PFSK-1 (cell line): ENCODE data around the gene SPTLC2.

ENCODE experiments used
- FOXP2 ChIP-seq: optimal IDR thresholded peaks from 2 replicates; pipeline ENCODE3; 2011; ENCODE audit warnings: borderline replicate concordance, control low read depth, inconsistent platforms; ENCODE audit not compliant: insufficient read depth; ENCODE audit errors: extremely low read length, extremely low read depth
- POLR2AphosphoS5 ChIP-seq: IDR thresholded peaks from 2 replicates; pipeline ENCODE4 v1.6.1; 2012; ENCODE audit warnings: low read depth, mild to moderate bottlenecking, control low read depth, low read length, moderate library complexity
- REST ChIP-seq, 2 experiments: IDR thresholded peaks; 2 replicates each; pipeline versions ENCODE4 v1.6.1 to v1.8.0; 2011 to 2012; ENCODE audit warnings: low read depth in 2 of 2, low read length in 2 of 2, control low read depth in 1 of 2, inconsistent platforms in 1 of 2, mild to moderate bottlenecking in 1 of 2, moderate library complexity in 1 of 2; ENCODE audit not compliant: insufficient read depth in 1 of 2
- SIN3A ChIP-seq: IDR thresholded peaks from 2 replicates; pipeline ENCODE4 v1.6.1; 2012; ENCODE audit warnings: mild to moderate bottlenecking, low read length, moderate library complexity, borderline replicate concordance; ENCODE audit not compliant: insufficient read depth
- TAF1 ChIP-seq: IDR thresholded peaks from 2 replicates; pipeline ENCODE4 v1.6.1; 2012; ENCODE audit warnings: low read length, control low read depth, borderline replicate concordance; ENCODE audit not compliant: insufficient read depth

SPTLC2 gene

GRCh38 chr14:77458249-77458950, 158.0 kb downstream of the SPTLC2 start:
- TF ChIP-seq POLR2AphosphoS5, result no peak
- no peak for TF ChIP-seq TAF1
- no peak for TF ChIP-seq SIN3A
- TF ChIP-seq REST (IDR thresholded peaks at IDR 0.05; ENCODE audit: insufficient read depth in 1 of 2, low read depth in 2 of 2, low read length in 2 of 2), result no peak
- TF ChIP-seq FOXP2, result no peak

GRCh38 chr14:77457522-77458248, 158.8 kb downstream of the SPTLC2 start, which contains the start of the genes AHSA1 and VIPAS39:
Gene AHSA1, plus strand, starts transcription at chr14:77458093. Its CDS starts 97 bp downstream, at chr14:77458190.
Gene VIPAS39, minus strand, starts transcription at chr14:77457601. Its CDS starts 3,499 bp downstream, at chr14:77454102.
- peak; percentile 55; the same call in 1 of the 2 replicates for TF ChIP-seq SIN3A
- peak; percentile 39; the same call in 1 of the 2 replicates for TF ChIP-seq POLR2AphosphoS5
- TF ChIP-seq FOXP2, result peak; percentile 23
- TF ChIP-seq TAF1, result peak; percentile 56; the same call in 1 of the 2 replicates
- TF ChIP-seq REST (IDR thresholded peaks at IDR 0.05; ENCODE audit: insufficient read depth in 1 of 2, low read depth in 2 of 2, low read length in 2 of 2), result peak in 1 of 2 experiments; percentile 45; a peak in 1 of 4 replicates

- no peak for TF ChIP-seq FOXP2
- no peak for TF ChIP-seq SIN3A
- TF ChIP-seq TAF1, result no peak
- TF ChIP-seq POLR2AphosphoS5, result no peak
- TF ChIP-seq REST (IDR thresholded peaks at IDR 0.05; ENCODE audit: insufficient read depth in 1 of 2, low read depth in 2 of 2, low read length in 2 of 2), result no peak
These were observed 159.3 kb downstream of the SPTLC2 start for GRCh38 chr14:77457115-77457521.
